Activated B cell treated with CpG ODN at 0.5 μM for 24 hours (primary cell): Measurements from ENCODE around the gene HCN3. TPM values are rescaled to one million over a fixed set of nuclear protein-coding genes. Genes with fewer than 3 reads are reported as not detected.

Source experiments
- ATAC-seq: fragments of 200-7000 bp; cut with Tn5 transposase; one replicate; pipeline ENCODE4 v1.10.0; 2021; ENCODE audit warnings: low read depth, mild to moderate bottlenecking, moderate library complexity
- CTCF ChIA-PET: fragments of 350-600 bp; sonication (Branson Sonifier 250); formaldehyde crosslinking; loops from one replicate; lab custom pipeline; 2021; ENCODE audit warnings: antibody characterized with exemption; lab: Charles Lee
- POLR2A ChIA-PET: fragments of 350-600 bp; sonication (Branson Sonifier 250); formaldehyde crosslinking; loops from one replicate; lab custom pipeline; 2021; ENCODE audit warnings: antibody characterized with exemption; lab: Charles Lee
- DNase-seq: peaks from one replicate; pipeline ENCODE4 v3.0.0; 2022
- H3K27ac Mint-ChIP-seq: one replicate; pipeline ENCODE4 v1.8.0; 2020; ENCODE audit warnings: mixed read lengths
- H3K27me3 Mint-ChIP-seq: one replicate; pipeline ENCODE4 v1.8.0; 2021; ENCODE audit warnings: mixed read lengths
- H3K36me3 Mint-ChIP-seq: one replicate; pipeline ENCODE4 v1.8.0; 2021; ENCODE audit warnings: low read depth, mixed read lengths
- H3K4me1 Mint-ChIP-seq: one replicate; pipeline ENCODE4 v1.8.0; 2021; ENCODE audit warnings: mixed read lengths
- H3K4me3 Mint-ChIP-seq: one replicate; pipeline ENCODE4 v1.8.0; 2020; ENCODE audit warnings: mild to moderate bottlenecking, mixed read lengths
- H3K9me3 Mint-ChIP-seq: one replicate; pipeline ENCODE4 v1.8.0; 2020; ENCODE audit warnings: mixed read lengths
- CTCF ChIP-seq: fragments of 200-600 bp; IDR thresholded peaks from one replicate; pipeline ENCODE4 v1.8.0; 2022; ENCODE audit warnings: antibody characterized with exemption, mild to moderate bottlenecking
- intact Hi-C: fragments of 100-400 bp; cut with micrococcal nuclease; formaldehyde crosslinking; loops from one replicate; pipeline ENCODE4 v1.15.1; 2024
- total RNA-seq: library from RNA; stranded (reverse); gene quantifications from 2 replicates; pipeline ENCODE4 v1.2.3, GENCODE V29; 2022

Gene HCN3
- total RNA-seq, 1 donor from 2014 or later: 2.7 TPM

GRCh38 chr1:155260276-155260675 is 17.0 kb upstream of the HCN3 start:
- Mint-ChIP-seq H3K9me3 (no peaks in the 10 kb centered on the region), H3K36me3 (peaks cover 82% of the 10 kb centered on the region), H3K4me1 (peaks cover 44% of the 10 kb centered on the region), H3K27me3 (no peaks in the 10 kb centered on the region), H3K4me3 (peak overlapping the region; percentile 98), H3K27ac (no peak overlapping the region)
- TF ChIP-seq CTCF: no peak
- intact Hi-C loops: loop anchor here (5.0 kb wide), 1 partner anchor 53 kb away; the partner anchor contains the start of genes MTX1 and THBS3
- ChIA-PET POLR2A (interaction anchor here (0.7 to 5.8 kb wide), 4 partner anchors 9 to 303 kb away, joined by 3 to 52 read pairs (median 4); partner anchors contain the start of genes ASH1L and CLK2), CTCF (interaction anchor here (1.2 to 4.0 kb wide), 2 partner anchors 9 to 63 kb away, joined by 4 to 47 read pairs; no protein-coding TSS in a partner anchor)
- ATAC-seq (no peak), DNase-seq (no peak)

- intact Hi-C loops: loop anchor here (5.0 kb wide), 1 partner anchor 54 kb away; the partner anchor contains the start of genes MTX1 and THBS3
Measured at GRCh38 chr1:155261493-155261851, 15.8 kb upstream of the HCN3 start.

GRCh38 chr1:155261852-155262673 is 15.2 kb upstream of the HCN3 start, which contains the start of gene SCAMP3:
Gene SCAMP3, minus strand, starts transcription at chr1:155262360. Its CDS starts 209 bp downstream, at chr1:155262151.
- peak within 1 kb of the TSS; percentile 92 for H3K27ac Mint-ChIP-seq

More at GRCh38 chr1:155261493-155261851, 15.8 kb upstream of the HCN3 start:
- POLR2A ChIA-PET: interaction anchor here (0.5 to 5.8 kb wide), 16 partner anchors 10 to 375 kb away, joined by 3 to 52 read pairs (median 6); partner anchors contain the start of genes ASH1L, CLK2, FDPS and KRTCAP2
- CTCF ChIA-PET: interaction anchor here (4.0 kb wide), 1 partner anchor 10 kb away, joined by 47 read pairs; no protein-coding TSS in a partner anchor
- Mint-ChIP-seq H3K4me3 (peak overlapping the region; percentile 98), H3K36me3 (peaks cover 86% of the 10 kb centered on the region), H3K27ac (peak overlapping the region; percentile 92), H3K27me3 (no peaks in the 10 kb centered on the region), H3K4me1 (peaks cover 37% of the 10 kb centered on the region), H3K9me3 (no peaks in the 10 kb centered on the region)
- DNase-seq (no peak), ATAC-seq (peak; percentile 2)
- TF ChIP-seq CTCF: no peak

GRCh38 chr1:155263067-155263466 is 14.2 kb upstream of the HCN3 start:
- ATAC-seq: no peak
- CTCF ChIA-PET: interaction anchor here (0.8 kb wide), 1 partner anchor 10 kb away, joined by 3 read pairs; the partner anchor contains the start of gene CLK2
- H3K27me3 Mint-ChIP-seq: no peaks in the 10 kb centered on the region
- TF ChIP-seq CTCF: no peak
- no peak for DNase-seq
- intact Hi-C loops: loop anchor here (5.0 kb wide), 1 partner anchor 56 kb away; the partner anchor contains the start of genes MTX1 and THBS3
- H3K9me3 Mint-ChIP-seq: no peaks in the 10 kb centered on the region
- H3K4me1 Mint-ChIP-seq: peaks cover 33% of the 10 kb centered on the region
- POLR2A ChIA-PET: interaction anchor here (5.8 kb wide), 1 partner anchor 10 kb away, joined by 52 read pairs; the partner anchor contains the start of gene CLK2
- peak overlapping the region; percentile 92 for H3K27ac Mint-ChIP-seq
- peaks cover 88% of the 10 kb centered on the region for H3K36me3 Mint-ChIP-seq
- H3K4me3 Mint-ChIP-seq: peak overlapping the region; percentile 98

More at GRCh38 chr1:155261852-155262673, 15.2 kb upstream of the HCN3 start, which contains the start of gene SCAMP3:
- no peak for TF ChIP-seq CTCF
- Mint-ChIP-seq H3K4me1 (peaks cover 33% of the 10 kb centered on the region), H3K27me3 (no peaks in the 10 kb centered on the region), H3K36me3 (peaks cover 86% of the 10 kb centered on the region), H3K9me3 (no peaks in the 10 kb centered on the region), H3K4me3 (peak within 1 kb of the TSS; percentile 98)
- ChIA-PET CTCF (interaction anchor here (4.0 kb wide), 1 partner anchor 11 kb away, joined by 47 read pairs; no protein-coding TSS in a partner anchor), POLR2A (interaction anchor here (0.5 to 5.8 kb wide), 18 partner anchors 11 to 374 kb away, joined by 3 to 52 read pairs (median 5); partner anchors contain the start of genes ASH1L, CLK2, FDPS and KRTCAP2)
- peak; percentile 71 for DNase-seq
- intact Hi-C loops: loop anchor here (1.0 to 5.0 kb wide), 7 partner anchors 8 to 55 kb away; partner anchors contain the start of genes CLK2, FDPS, HCN3 and MTX1
- ATAC-seq: peak; percentile 95
